ENCODE results near the gene HGS.

Gene HGS, protein sequence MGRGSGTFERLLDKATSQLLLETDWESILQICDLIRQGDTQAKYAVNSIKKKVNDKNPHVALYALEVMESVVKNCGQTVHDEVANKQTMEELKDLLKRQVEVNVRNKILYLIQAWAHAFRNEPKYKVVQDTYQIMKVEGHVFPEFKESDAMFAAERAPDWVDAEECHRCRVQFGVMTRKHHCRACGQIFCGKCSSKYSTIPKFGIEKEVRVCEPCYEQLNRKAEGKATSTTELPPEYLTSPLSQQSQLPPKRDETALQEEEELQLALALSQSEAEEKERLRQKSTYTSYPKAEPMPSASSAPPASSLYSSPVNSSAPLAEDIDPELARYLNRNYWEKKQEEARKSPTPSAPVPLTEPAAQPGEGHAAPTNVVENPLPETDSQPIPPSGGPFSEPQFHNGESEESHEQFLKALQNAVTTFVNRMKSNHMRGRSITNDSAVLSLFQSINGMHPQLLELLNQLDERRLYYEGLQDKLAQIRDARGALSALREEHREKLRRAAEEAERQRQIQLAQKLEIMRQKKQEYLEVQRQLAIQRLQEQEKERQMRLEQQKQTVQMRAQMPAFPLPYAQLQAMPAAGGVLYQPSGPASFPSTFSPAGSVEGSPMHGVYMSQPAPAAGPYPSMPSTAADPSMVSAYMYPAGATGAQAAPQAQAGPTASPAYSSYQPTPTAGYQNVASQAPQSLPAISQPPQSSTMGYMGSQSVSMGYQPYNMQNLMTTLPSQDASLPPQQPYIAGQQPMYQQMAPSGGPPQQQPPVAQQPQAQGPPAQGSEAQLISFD

DNA sequence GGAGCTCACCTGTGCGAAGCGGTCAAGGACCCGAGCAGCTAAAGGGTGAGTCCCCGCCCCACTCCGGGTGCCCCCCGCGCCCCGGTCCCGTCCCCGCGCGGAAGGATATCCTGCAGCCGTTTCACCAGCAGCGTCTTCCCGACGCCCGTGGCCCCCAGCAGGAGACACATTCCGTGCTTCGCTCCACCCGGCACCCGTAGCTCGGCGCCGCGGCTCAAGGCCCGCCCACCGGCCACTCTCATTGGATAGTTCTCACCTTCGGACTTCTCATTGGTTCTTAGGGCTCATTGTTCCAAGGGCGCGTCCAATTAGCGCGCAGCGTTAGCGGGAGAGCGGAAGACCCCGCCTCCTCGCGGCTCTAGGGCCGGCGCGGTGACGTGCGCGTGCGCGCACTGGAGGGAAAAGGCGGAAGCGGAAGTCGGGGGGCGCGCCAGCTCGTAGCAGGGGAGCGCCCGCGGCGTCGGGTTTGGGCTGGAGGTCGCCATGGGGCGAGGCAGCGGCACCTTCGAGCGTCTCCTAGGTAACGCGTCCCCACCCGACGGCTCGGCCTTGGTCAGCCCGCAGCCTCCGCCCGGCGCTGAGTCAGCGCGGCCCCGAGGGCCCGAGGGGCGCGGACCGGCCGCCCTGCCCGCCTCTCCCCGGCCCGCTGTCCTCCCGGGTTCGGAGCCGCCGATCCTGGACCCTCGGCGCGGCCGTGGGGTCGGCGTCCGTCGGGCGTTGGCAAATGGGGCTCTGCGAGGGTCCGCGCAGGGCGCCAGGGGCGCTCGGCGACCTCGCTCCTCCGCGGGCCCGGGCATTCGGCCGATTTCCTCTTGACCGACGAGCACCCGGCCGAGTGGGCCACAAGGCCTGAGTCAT, at the start of gene HGS, which contains the start of gene ARL16:
Gene HGS (plus strand): TSS at position 428 of the 858 bp plus-strand sequence. CDS start 56 bp downstream, at position 484.
Gene ARL16 (minus strand): TSS at position 214 of the 858 bp plus-strand sequence. CDS start 44 bp downstream, at position 170.
- peak; percentile 97 for DNase-seq

DNA sequence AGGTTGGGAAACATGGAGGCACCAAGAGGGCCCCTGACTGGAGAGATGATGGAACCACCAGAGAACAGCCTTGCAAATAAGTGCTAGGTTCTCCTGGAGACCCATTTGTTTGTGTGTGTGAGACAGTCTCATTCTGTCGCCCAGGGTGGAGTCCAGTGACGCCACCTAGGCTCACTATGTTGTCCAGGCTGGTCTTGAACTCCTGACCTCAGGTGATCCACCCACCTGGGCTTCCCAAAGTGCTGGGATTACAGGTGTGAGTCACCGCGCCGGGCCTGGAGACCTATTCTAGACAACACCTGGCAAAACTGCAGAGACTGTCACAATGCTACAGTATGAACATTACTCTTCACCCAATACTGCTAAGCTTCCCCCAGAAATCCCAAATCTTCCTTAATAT, 48.4 kb upstream of the HGS start:
- DNase-seq = no peak

DNA sequence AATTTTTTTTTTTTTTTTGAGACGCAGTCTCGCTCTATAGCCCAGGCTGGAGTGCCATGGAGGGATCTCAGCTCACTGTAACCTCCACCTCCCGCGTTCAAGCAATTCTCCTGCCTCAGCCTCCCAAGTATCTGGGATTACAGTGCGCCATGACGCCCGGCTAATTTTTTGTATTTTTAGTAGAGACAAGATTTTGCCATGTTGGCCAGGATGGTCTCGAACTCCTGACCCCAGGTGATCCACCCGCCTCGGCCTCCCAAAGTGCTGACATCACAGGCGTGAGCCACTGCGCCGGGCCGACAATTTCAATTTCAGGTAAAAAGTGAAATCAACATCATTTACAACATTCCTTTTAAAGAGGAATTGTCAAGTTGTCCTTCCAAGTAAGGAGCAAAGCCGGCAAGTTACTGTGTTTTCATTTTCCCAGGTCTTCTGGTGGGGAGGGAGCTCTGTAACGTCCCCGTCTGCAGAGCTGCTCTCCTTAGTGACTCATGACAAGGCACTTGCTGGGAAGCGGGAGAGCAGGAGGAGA, 47.8 kb upstream of the HGS start:
- no peak for DNase-seq

DNA sequence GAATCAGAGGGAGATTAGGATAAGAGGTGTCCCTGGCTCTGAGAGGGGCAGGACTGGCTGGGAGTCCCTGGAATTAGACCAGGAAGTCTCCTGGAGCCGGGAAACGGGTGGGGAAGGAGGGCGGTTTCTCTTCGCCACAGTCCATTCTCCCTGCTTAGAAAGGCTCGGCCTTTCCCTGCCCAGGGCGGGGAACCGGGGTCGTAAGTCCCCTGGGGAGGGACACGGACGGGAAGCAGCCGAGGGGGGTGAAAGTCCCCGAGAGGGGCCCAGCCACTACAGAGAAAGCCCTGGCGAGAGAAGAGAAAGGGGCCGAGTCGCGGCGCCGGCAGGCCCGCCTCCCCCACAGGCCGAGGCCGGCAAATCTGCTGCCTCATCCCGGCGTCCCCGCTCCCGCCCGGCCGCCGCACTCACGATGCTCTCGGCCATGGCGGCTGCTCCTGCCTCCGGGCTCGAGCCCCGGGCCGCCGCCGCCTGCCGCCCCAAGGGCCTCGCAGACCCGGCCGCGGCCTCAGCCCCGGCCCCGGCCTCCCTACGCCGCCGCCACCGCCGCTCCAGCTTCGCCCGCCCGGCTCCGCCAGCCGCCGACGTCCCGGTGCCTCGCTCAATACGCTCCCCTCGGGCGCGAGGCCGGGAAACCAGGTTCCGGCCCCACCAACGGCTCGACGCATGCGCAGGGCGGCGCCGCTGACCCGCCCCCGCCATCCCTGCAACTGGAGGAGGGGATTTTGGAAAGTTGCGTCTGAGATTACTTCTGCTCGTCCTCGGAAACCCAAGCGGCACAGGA, 47.1 kb upstream of the HGS start, which contains the start of the genes NPLOC4 and TSPAN10:
Gene NPLOC4 (minus strand): TSS at position 608 of the 784 bp plus-strand sequence. CDS start 182 bp downstream, at position 426.
Gene TSPAN10 (plus strand): TSS at position 692 of the 784 bp plus-strand sequence. CDS start 5,217 bp downstream, outside the sequence.
- DNase-seq = peak; percentile 79

DNA sequence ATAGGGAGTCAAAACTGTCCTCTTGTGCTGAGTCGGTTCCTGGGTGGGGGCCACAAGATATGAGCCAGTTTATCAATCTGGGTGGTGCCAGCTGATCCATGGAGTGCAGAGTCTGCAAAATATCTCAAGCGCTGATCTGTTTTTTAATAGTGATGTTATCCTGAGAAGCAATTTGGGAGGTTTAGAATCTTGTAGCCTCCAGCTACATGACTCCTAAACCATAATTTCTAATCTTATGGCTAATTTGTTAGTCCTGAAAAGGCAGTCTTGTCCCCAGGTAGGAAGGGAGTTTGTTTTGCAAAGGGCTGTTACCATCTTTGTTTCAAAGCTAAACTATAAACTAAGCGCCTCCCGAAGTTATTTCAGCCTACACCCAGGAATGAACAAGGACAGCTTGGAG, 45.1 kb upstream of the HGS start:
- DNase-seq = no peak

DNA sequence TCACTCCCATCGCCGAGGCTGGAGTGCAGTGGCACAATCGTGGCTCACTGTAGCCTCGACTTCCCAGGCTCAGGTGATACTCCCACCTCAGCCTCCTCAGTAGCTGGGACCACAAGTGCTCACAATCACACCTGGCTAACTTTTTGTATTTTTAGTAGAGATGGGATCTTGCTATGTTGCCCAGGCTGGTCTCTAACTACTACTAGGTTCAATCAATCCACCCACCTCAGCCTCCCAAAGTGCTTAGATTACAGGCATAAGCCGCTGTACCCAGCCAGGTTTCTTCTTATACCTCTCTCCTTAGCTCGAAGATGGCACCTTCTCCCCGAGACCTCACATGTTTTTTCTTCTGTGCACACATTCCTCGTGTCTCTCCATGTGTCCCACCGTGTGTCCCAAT, 43.8 kb upstream of the HGS start:
- no peak for DNase-seq

DNA sequence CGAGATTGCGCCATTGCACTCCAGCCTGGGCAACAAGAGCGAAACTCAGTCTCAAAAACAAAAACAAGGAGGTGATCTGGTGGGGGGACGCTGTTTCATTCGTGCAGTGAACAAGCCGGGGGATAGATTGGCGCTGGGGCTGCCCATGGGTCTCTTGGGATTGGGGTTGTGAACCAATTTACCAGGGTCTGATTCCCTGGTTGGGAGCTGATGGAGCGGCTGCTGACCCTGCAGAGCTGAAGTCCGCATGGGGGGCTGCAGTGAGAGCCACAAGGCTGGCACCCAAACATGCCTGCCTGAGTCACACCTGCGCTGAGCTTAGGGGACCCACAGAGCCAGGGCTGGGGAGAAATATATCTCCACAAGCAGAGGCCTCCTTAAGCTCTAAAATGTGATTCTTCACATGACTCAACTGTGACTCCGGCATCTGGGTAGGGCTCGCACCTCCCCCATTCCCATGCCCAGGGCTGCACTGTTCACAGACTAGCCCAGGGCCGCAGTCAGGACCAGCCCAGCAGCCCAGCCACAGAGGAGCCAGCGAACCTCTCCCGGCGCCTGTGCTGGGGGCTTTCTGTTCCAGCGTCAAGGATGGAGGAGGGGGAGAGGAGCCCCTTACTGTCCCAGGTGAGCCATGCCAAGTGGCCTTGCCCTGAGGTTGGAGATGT, 41.9 kb upstream of the HGS start:
- no peak for DNase-seq

DNA sequence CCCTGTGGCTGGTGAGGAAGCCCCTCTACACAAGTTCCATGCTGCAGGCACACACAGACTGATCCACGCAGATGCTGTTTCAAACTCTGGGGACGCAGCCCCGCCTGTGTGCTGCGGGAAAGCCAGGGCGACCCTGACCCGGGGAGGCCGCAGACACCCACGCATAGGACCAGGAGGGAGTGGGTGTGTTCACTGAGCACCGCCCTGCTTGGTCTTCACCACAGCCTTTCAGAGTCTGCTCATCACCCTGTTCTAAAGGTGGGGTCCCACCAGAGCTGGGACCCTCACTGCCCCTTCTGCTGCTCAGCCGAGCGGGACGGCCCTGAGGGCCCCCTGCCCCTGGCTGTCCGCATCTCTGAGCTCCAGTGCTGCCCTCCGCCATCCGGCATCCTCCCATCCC, 39.3 kb upstream of the HGS start:
- DNase-seq = no peak

DNA sequence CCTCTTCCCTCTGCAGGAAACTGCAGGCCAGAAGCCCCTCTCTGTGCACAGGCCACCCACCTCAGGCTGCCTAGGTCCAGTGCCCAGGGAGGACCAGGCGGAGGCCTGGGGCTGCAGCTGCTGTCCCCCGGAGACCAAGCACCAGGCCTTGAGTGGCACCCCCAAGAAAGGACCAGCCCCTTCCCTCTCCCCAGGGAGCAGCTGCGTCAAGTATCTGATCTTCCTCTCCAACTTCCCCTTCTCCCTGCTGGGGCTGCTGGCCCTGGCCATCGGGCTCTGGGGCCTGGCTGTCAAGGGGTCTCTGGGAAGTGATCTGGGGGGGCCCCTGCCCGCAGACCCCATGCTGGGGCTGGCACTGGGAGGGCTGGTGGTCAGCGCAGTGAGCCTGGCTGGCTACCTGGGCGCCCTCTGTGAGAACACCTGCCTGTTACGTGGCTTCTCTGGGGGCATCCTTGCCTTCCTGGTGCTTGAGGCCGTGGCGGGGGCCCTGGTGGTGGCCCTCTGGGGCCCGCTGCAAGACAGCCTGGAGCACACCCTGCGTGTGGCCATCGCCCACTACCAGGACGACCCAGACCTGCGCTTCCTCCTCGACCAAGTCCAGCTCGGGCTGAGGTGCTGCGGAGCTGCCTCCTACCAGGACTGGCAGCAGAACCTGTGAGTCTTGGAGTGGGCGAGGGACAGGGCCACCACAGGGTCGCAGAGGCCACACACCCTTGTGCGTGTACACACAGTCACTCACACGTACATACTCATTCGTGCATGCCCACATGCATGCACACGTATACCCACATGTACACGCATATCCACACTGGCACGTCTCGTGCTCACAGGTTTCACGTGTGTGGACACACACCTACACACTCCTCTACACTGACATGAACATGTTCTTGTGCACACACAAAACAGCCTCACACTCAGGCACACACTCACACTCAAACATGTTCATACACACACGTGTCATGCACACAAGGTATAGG, 38.5 kb upstream of the HGS start:
- no peak for DNase-seq

DNA sequence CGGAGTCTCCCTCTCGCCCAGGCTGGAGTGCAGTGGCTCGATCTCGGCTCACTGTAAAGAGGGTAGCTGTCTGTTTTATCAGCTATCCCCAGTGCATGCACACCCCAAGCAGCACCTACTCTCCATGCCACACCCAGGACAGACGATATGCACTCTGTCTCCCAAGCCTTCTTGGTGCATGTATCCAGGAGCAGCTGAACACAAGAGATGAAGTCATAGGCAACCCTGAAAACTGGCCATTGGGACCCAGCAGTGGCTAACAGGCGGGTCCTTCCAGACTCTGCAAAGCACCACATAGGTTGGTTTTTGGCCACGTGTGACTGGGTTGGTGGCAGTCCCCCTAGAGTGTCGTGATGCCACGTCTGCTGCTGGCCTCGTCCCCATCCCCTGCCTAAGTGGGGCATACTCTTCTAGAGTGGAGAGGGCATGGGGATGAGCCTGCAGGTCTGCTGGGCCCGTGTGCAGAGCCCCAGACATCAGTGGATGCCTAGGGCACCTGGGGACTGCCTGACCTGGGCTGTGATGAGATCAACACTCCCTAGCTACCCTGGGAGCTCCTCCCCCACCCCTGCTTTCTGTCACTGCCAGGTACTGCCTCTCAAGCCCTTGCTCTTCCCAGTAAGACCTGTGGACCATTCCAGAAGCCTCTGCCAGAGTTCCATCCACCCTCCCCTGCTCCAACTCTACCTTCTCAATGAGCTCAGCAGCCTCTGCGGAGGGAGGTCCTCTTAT, 36.8 kb upstream of the HGS start:
- DNase-seq = no peak

DNA sequence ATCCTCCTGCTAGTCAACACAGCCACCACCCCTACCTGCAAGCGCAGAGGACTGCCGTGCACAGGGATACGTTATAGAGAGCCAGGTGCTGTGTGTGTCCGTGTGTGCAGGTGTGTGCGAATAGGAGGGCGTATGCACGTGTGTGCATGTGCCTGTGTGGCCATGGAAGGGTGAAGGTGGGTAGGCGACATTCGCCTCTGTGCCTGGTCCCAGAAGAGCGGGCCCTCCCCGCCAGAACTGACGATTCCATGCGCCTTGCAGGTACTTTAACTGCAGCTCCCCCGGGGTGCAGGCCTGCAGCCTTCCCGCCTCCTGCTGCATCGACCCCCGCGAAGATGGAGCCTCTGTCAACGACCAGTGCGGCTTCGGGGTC, 36.2 kb upstream of the HGS start:
- no peak for DNase-seq

DNA sequence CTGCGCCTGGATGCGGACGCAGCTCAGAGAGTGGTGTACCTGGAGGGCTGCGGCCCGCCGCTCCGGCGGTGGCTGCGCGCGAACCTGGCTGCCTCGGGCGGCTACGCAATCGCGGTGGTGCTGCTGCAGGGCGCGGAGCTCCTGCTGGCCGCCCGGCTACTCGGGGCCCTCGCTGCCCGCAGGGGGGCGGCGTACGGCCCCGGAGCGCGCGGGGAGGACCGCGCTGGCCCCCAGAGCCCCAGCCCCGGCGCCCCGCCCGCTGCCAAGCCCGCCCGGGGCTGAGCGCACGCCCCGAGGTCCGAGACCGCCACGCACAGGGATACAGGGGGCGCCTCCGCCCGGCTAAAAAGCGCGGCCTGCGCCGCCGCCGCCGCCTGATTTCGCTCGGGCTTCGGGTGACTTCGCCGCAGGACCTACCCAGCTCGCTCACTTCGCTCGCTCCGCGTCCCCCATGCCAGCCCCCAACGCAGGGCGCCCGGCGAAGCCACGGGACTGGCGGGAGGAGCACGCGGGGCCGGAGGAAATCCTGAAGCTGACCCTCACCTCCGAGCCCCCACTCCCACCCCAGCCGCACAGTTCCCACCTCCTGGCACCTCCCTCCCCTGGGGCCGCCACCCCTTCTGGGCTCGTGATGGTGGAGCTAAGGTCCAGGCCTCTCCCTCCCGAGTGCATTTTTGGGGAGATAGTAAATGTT, 35.7 kb upstream of the HGS start:
- DNase-seq = no peak

DNA sequence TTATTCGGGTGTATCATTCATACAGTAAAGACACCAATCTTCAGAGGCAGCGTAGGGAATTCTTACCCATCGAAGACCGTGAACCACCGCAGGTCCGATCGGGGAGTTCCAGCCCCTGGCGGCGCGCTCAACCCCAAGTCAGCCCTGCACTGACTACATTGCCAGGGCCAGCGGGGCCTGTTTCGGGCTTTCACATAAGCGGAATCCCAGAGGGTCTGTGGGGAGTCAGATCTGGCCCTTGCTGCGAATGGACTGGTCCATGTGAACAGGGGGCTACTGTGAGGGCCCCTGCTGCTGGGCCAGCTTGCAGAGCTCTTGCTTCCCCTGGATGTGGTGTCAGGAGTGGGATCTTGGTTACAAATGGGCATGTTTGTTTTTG, 35.1 kb upstream of the HGS start:
- DNase-seq = no peak

DNA sequence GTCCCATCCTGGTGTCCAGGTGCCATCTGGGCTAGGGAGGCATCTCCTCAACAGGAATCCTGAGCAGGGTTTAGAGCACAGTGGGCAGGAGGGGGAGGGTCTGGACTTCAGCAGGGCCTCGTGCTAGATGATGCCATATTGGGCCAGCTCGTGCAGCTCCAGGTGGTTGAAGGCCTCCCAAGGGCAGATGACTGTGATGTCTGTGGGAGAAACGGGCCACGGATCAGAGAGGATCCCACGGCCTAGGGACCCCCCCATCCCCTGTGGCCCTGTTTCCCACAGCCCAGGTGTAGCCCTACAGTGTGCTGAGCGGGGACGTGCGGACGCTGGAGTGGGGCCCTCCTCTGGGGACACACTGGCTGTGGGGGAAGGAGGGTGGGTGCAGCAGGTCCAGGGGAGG, 32.9 kb upstream of the HGS start:
- DNase-seq = no peak

DNA sequence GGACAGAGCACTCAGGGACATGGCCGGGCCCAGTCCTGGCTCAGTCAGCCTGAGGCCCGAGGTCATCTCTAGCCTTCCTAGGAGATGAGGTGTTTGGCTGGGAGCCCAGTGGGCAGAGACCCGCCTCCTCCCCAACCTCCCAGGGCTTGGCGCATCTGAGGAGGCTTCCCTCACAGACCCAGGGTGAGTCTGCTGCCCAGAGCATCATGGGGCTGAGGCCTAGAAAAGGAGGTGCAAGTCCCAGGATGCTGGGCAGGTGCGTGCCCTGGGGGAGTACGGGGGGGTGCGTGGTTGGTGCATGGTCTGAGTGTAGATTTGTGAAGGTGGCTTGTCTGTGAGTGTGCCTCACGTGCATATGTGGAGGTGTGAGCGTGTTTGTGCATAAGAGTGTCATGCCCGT, 32.1 kb upstream of the HGS start:
- no peak for DNase-seq

DNA sequence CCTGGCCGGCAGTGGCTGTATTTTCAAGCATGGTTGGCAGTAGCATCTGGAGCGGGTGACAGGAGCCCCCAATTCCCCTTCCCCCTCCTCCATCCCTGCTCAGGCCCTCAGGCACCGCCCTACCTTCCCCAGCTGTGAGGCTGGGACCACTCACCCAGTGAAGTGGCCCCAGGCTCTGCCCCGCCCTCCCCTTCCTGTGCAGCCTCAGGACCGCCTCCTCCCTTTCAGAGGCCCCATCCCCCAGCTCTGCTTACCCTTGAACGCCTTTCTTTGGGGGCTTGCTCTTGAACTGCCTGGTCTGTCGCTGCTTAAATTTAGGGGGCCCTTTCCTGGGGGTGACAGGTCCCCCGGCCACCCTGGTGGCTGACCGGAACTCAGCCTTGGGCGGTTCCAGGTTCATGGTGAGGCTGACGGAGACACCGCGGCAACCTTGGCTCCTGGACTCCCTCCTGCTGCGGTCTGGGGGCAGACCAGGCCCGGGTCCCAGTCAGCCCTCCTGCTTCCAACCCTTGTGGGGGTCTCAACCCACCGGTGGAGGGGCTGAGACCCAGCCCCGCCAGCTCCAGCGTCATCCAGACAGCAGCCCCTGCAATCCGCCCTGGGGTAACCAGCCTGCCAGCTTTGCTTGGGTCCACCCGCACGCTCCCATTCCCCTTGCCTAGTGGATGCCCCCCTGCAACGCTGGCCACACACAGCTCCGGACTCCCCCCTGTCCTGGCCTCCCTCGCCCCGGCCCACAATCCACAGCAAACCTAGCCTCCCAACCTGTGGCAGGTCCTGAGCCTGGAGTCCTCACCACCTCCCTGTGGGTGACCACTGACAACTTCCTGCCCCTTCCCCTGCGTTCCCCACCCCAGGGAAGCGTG, 30.7 kb upstream of the HGS start:
- DNase-seq = no peak

DNA sequence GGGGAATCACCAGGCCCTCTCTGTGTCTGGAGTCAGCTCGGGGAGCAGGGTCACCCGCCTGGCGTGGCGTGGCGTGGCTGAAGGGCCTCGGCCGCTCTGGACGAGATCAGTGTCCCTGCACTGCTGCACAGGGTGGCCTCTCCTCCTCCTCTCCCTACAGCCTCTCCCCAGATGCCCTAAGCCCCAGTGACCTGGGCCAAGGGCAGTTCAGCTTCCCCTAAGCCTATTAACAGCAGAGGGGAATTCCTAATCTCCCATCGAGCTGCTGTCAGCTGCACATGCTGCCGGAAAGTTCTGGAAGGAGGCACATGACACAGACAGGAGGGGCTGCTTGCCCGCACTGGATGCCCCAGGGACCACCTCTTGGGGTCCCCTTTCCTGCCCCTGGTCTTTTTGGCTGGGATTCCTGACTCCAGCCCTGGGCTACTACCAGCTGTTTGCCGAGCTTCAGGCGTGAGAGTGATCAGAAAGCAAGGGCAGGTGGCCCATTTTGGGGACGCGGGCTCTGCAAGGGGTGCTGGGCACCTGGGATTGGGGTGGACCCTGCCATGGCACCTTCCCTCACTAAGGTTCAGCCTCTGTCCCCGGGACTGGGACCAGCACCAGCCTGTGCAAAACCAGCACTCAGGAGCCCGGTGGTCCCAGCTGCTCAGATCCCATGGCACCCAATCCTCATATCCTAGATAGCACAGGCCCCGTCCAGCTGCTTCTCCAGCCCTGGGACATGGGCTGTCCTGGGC, 28.3 kb upstream of the HGS start:
- no peak for DNase-seq
